Natural killer cell (primary cell): Measurements from ENCODE around the gene LRRC74B. TPM values are rescaled to one million over a fixed set of nuclear protein-coding genes. Genes with fewer than 3 reads are reported as not detected.

Experiments used
- ATAC-seq, 3 donors: fragments of 150-1000 bp in 2 of 3; fragments of 200-7000 bp in 1 of 3; cut with Tn5 transposase; 1 replicate in 1 of 3; 2 replicates in 2 of 3; pipeline ENCODE4 v1.10.0; 2021; ENCODE audit warnings: mild to moderate bottlenecking in 2 of 3, moderate library complexity in 2 of 3
- DNase-seq, 2 donors: peaks; one replicate each; pipeline versions ENCODE4 v3.0.0 to v3.0.0-alpha.2; 2013 to 2021; ENCODE audit warnings: mixed read lengths in 1 of 2
- H3K27ac ChIP-seq: one replicate; pipeline ENCODE4 v1.5.1; 2013; ENCODE audit warnings: mild to moderate bottlenecking, low read length
- H3K27me3 ChIP-seq: one replicate; pipeline ENCODE4 v1.6.1; 2013; ENCODE audit warnings: low read length; ENCODE audit not compliant: control insufficient read depth, insufficient read depth
- H3K36me3 ChIP-seq: one replicate; pipeline ENCODE4 v1.6.1; 2013; ENCODE audit warnings: low read length; ENCODE audit not compliant: control insufficient read depth, insufficient read depth
- H3K4me1 ChIP-seq: one replicate; pipeline ENCODE4 v1.6.1; 2013; ENCODE audit warnings: low read length; ENCODE audit not compliant: control insufficient read depth, insufficient read depth
- H3K4me3 ChIP-seq: one replicate; pipeline ENCODE4 v1.5.1; 2013; ENCODE audit warnings: low read length
- H3K9me3 ChIP-seq: one replicate; pipeline ENCODE4 v1.6.1; 2013; ENCODE audit warnings: low read length; ENCODE audit not compliant: control insufficient read depth, insufficient read depth
- H3K27ac Mint-ChIP-seq, 2 donors: one replicate each; pipeline ENCODE4 v1.8.0; 2022; ENCODE audit warnings: mild to moderate bottlenecking in 2 of 2, mixed read lengths in 2 of 2, moderate library complexity in 1 of 2
- H3K27me3 Mint-ChIP-seq, 2 donors: one replicate each; pipeline ENCODE4 v1.8.0; 2022; ENCODE audit warnings: low read depth in 2 of 2, mixed read lengths in 2 of 2
- H3K36me3 Mint-ChIP-seq: one replicate; pipeline ENCODE4 v1.8.0; 2022; ENCODE audit warnings: mixed read lengths
- H3K4me1 Mint-ChIP-seq, 2 donors: one replicate each; pipeline ENCODE4 v1.8.0; 2022; ENCODE audit warnings: mixed read lengths in 2 of 2
- H3K4me3 Mint-ChIP-seq: one replicate; pipeline ENCODE4 v1.8.0; 2022; ENCODE audit warnings: mild to moderate bottlenecking, moderate library complexity, mixed read lengths
- H3K9me3 Mint-ChIP-seq, 2 donors: one replicate each; pipeline ENCODE4 v1.8.0; 2022; ENCODE audit warnings: mixed read lengths in 2 of 2
- CTCF ChIP-seq: fragments of 200-600 bp; IDR thresholded peaks from one replicate; pipeline ENCODE4 v1.8.0; 2022; ENCODE audit warnings: antibody characterized with exemption
- WGBS: methylation state at CpG from one replicate; pipeline ENCODE4 v1.1.7; 2013; ENCODE audit warnings: missing lambda C conversion rate; ENCODE audit not compliant: insufficient coverage; 5-methylcytosine and 5-hydroxymethylcytosine counted together
- intact Hi-C: fragments of 100-400 bp; cut with micrococcal nuclease; formaldehyde crosslinking; loops from one replicate; pipeline ENCODE4 v1.14.2; 2022
- total RNA-seq, 4 donors: library from RNA; stranded (reverse); fragments of 120-200 nt in 1 of 4; gene quantifications; one replicate each; pipeline versions ENCODE4 v1.2.3 to v1.2.4, GENCODE V29; 2013 to 2022

Gene LRRC74B
- total RNA-seq, 3 donors from 2014 or later (not counting 1 experiment from before 2014, with no cell fraction given), result 0.11 TPM; not detected in 2

- H3K4me3 Mint-ChIP-seq, result no peak overlapping the region
- no peak overlapping the region for H3K27ac Mint-ChIP-seq
- no peak for ATAC-seq
- WGBS, result 94% methylated on average over 15 of the region's 15 CpGs
- Histone ChIP-seq H3K9me3 (no peaks in the 10 kb centered on the region), H3K27me3 (no peaks in the 10 kb centered on the region), H3K4me3 (no peak overlapping the region), H3K27ac (no peak overlapping the region), H3K4me1 (peaks cover 10% of the 10 kb centered on the region), H3K36me3 (no peaks in the 10 kb centered on the region)
- no peaks in the 10 kb centered on the region for H3K36me3 Mint-ChIP-seq
- no peaks in the 10 kb centered on the region for H3K9me3 Mint-ChIP-seq
- TF ChIP-seq CTCF, result no peak
- no peak for DNase-seq
- H3K27me3 Mint-ChIP-seq, result peaks cover 0 to 13% of the 10 kb centered on the region in 2 donors
- intact Hi-C loops, result no loop called here
- peaks cover 5 to 15% of the 10 kb centered on the region in 2 donors for H3K4me1 Mint-ChIP-seq
Measured at GRCh38 chr22:21054046-21054713, 8.4 kb downstream of the LRRC74B start.

- H3K4me3 ChIP-seq, result no peak overlapping the region
- no peak overlapping the region for H3K4me3 Mint-ChIP-seq
- H3K36me3 Mint-ChIP-seq, result no peaks in the 10 kb centered on the region
- H3K27ac Mint-ChIP-seq, result no peak overlapping the region
- no peak overlapping the region for H3K27ac ChIP-seq
- no peaks in the 10 kb centered on the region for H3K9me3 Mint-ChIP-seq
- H3K4me1 Mint-ChIP-seq, result peaks cover 5 to 15% of the 10 kb centered on the region in 2 donors
- WGBS, result 90% methylated on average over 11 of the region's 11 CpGs
- no peaks in the 10 kb centered on the region for H3K9me3 ChIP-seq
- TF ChIP-seq CTCF, result no peak
- ATAC-seq (no peak), DNase-seq (no peak)
- no peaks in the 10 kb centered on the region for H3K27me3 ChIP-seq
- H3K36me3 ChIP-seq, result no peaks in the 10 kb centered on the region
- H3K4me1 ChIP-seq, result peaks cover 10% of the 10 kb centered on the region
- H3K27me3 Mint-ChIP-seq, result peaks cover 0 to 13% of the 10 kb centered on the region in 2 donors
- intact Hi-C loops, result no loop called here
Measured at GRCh38 chr22:21054714-21055563, 9.2 kb downstream of the LRRC74B start.

- DNase-seq (no peak), ATAC-seq (peak in 1 of 3 donors; percentile 15)
- H3K27ac ChIP-seq, result no peak overlapping the region
- H3K4me3 Mint-ChIP-seq, result no peak overlapping the region
- intact Hi-C loops, result no loop called here
- peaks cover 0 to 13% of the 10 kb centered on the region in 2 donors for H3K27me3 Mint-ChIP-seq
- H3K9me3 Mint-ChIP-seq, result no peaks in the 10 kb centered on the region
- no peaks in the 10 kb centered on the region for H3K27me3 ChIP-seq
- peaks cover 5 to 15% of the 10 kb centered on the region in 2 donors for H3K4me1 Mint-ChIP-seq
- H3K4me3 ChIP-seq, result no peak overlapping the region
- WGBS, result 37% methylated on average over 4 of the region's 4 CpGs
- no peak for TF ChIP-seq CTCF
- H3K9me3 ChIP-seq, result no peaks in the 10 kb centered on the region
- peaks cover 10% of the 10 kb centered on the region for H3K4me1 ChIP-seq
- no peaks in the 10 kb centered on the region for H3K36me3 Mint-ChIP-seq
- no peaks in the 10 kb centered on the region for H3K36me3 ChIP-seq
- peak overlapping the region in 1 of 2 donors; percentile 62 for H3K27ac Mint-ChIP-seq
Measured at GRCh38 chr22:21055564-21055834, 9.8 kb downstream of the LRRC74B start.
